SIG-M5 (cell line): ENCODE data around the gene STAC.

Experiments
- DNase-seq: peaks from one replicate; lab custom pipeline; 2025; lab: John Stamatoyannopoulos, UW

STAC gene, protein sequence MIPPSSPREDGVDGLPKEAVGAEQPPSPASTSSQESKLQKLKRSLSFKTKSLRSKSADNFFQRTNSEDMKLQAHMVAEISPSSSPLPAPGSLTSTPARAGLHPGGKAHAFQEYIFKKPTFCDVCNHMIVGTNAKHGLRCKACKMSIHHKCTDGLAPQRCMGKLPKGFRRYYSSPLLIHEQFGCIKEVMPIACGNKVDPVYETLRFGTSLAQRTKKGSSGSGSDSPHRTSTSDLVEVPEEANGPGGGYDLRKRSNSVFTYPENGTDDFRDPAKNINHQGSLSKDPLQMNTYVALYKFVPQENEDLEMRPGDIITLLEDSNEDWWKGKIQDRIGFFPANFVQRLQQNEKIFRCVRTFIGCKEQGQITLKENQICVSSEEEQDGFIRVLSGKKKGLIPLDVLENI

GRCh38 chr3:36380221-36381031 lies at the start of gene STAC:
Gene STAC (plus strand): TSS chr3:36380504. CDS start chr3:36380644, 140 bp downstream.
- no peak for DNase-seq

- no peak for DNase-seq
Measured at GRCh38 chr3:36332139-36332538, 48.2 kb upstream of the STAC start.

DNA sequence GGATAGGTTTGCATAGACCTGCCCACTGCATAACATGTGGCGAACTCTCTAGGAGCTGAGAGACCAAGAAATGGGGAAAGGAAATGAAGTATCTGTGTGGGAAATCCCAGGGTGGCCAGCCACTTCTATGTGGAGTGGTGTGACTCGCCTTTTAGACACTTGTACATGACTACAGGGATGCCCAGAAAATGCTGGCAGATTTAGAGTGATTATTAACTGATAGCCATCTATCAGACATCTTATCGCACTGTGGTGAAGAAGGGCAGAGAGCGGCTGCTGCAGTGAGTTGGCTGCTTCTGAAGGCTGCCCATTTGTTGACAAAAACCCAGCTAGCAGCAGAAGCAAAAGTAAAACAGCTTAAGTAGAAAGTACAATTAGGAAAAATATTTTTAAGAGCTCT lies 18.1 kb upstream of the STAC start:
- DNase-seq, result no peak

DNA sequence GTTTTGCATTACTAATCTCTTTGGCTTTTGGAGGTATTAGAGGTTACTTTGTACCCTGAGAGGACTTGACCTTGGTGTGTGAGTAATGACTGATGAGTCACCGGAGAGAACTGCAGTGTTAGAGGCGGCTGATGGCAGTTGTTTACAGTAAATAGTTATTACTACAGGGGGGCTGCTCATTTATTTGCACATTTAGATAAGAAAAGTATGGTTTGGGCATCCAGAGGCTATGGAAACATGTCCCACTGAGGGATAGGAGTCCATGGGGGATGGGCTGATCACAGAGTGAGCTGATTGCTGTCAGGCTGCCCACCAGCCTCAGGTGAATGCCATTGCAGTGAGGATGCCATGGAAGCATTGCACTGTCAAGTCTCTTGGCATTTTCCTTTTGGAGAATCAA lies 17.3 kb upstream of the STAC start:
- no peak for DNase-seq

- DNase-seq, result no peak
Measured at GRCh38 chr3:36364260-36364659, 16.0 kb upstream of the STAC start.

GRCh38 chr3:36365829-36366228 lies 14.5 kb upstream of the STAC start:
- no peak for DNase-seq

DNA sequence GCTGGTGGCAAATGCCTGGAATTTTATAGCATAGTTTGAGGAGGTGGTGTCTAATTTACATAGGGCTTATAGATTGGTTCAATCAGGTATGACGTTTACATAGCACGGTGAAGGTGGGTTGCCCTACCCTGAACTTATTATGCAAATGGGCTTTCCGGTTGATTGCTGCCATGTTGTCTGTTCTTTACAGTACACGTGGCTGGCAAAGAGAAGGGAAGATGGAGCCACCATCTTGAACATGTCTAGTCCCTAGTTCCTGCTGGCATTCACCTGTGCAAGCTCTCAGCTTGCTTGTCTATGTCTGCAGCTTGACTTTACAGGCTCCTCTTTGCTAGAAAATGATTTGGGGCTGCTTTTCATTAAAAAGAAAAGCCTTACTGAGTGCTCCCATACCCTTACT lies 14.0 kb upstream of the STAC start:
- DNase-seq, result no peak

- no peak for DNase-seq
Measured at GRCh38 chr3:36367912-36368573, 12.3 kb upstream of the STAC start.

DNA sequence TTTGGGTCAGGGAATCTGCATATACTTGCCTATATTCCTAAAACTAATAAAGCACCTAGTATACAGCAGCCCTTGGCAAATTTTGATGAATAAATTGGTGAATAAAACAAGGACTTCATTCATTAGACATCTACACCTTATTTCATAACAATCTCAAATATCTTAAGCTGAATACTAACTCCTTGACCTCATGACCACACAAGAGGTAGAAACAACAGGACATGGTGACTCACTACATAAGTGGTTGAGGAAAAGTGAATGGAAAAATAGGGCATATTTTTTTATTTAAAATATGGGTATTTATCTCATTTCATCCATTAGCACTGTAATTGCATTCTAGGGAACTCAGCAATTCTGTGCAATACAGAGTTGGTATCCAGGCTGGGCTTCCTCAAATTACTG lies 7.8 kb upstream of the STAC start:
- no peak for DNase-seq

DNA sequence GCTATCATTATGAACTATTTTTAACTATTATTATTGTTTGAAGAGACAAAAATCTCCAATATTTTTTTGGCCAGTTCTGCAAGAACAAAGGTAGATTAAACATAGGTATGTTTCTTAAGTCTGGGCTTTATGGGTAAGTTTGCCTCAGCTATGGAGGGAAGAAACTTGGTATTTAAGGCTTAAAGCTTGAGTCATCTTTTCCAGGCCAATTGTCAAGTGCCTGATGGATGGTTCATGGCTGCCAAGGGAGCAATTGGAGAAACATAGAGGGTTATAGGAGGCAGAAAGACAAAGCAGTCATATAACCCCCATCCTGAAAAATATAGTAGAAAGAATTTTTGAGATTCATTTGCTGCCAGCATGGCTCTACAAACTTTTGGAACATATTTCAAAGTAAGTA lies 7.2 kb upstream of the STAC start:
- DNase-seq, result no peak

- DNase-seq, result no peak
Measured at GRCh38 chr3:36373666-36374065, 6.6 kb upstream of the STAC start.

GRCh38 chr3:36379872-36380220 lies 458 bp upstream of the STAC start:
- no peak for DNase-seq

DNA sequence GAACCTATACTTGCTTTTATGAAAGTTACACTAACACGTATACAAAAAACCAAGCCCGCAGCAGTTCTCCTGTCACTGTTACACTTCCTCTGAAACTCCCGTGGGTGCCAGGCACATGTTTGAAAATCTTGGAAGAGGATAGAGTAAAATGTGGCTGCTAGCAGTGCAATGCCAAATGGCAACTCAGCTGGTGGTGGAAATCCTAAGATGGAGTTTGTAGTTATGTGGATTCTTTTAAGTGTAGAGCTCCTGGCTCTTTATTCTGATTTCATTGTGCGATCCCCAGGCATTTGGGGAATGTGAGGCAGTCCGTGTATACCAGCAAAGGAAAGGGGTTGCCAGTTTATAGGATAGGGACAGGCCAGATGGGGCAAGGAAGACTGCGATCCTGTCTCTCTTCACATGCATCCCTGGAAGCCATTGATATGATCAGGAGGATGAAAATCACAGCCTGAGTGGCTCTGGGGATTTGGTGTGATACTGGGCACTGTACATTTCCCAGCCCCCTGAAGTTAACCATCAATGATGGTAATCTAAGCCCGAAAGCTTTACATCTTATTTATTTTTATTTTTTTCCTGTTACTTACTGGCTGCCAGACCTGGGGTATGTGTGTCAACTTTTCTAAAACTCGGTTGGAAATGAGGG lies 1.1 kb downstream of the STAC start:
- no peak for DNase-seq

DNA sequence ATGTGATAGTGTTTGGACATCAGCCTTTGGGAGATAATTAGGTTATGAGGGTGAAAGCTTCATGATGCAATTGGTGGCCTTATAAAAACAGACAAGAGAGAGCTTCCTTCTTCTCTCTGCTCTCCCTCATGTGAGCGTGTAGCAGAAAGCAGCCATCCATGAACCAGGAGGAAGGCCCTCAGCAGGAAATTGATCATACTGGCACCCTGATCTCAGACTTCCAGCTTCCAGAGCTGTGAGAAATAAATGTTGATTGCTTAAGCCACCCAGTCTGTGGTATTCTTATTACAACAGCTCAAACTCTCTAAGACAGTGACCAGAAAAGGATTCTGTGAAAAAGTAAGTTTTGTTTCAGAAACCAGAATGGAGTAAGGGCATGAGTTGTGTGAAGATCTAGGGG lies 13.3 kb downstream of the STAC start:
- DNase-seq, result no peak

GRCh38 chr3:36394176-36394575 lies 13.9 kb downstream of the STAC start:
- DNase-seq, result no peak

- DNase-seq, result no peak
Measured at GRCh38 chr3:36397841-36398240, 17.5 kb downstream of the STAC start.

- DNase-seq, result no peak
Measured at GRCh38 chr3:36399933-36400332, 19.6 kb downstream of the STAC start.

- DNase-seq, result no peak
Measured at GRCh38 chr3:36401056-36401455, 20.8 kb downstream of the STAC start.

DNA sequence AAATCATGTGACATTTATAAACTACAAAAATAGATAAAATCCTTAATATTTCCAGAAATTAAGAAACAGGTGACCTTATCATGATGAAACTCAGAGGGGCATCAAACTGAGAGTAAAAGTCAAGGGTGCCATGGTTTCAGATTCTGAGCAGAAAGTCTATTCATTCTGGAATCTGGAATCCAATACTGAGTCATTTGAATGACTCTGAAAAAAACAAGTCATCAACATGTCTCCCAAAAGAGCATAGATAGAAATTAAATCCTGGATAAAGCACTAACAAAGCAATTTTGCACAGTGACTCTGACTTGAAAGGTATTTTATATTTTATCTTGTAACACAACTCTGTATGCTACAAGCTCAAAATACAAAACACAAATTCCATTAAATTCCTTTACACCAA lies 23.4 kb downstream of the STAC start:
- no peak for DNase-seq

DNA sequence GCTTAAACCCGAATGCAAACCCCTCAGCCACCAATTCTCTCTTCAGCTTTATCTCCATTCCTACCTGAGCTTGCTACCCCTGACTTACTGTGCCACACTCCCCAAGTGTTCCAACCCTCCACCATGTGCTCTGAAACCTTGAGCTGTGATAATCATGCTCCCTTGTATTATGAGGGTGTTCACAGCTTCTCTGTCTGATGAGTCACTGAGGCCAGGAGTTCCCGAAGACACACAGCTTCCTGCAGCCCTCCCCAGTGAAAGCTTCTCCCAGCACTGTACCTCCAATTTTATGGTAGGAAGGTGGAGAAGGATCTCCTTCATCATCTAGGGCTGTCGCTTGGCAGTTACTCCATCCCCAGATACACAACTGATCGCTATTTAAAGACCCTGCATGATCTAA lies 24.9 kb downstream of the STAC start:
- no peak for DNase-seq

- no peak for DNase-seq
Measured at GRCh38 chr3:36408146-36408545, 27.8 kb downstream of the STAC start.

GRCh38 chr3:36409862-36410261 lies 29.6 kb downstream of the STAC start:
- DNase-seq, result no peak
